Urinary bladder (tissue), 4 donors: ENCODE results near the gene LCE3A. TPM values are rescaled to one million over a fixed set of nuclear protein-coding genes. Genes with fewer than 3 reads are reported as not detected.
"Not testable (repeated sequence)": the region's sequence is repeated elsewhere in the genome, so short reads cannot be mapped to it uniquely, and the experiment has no call there.

Source experiments
- DNase-seq: peaks from one replicate; pipeline ENCODE4 v3.0.0-alpha.2; 2015; ENCODE audit errors: extremely low spot score
- H3K27ac ChIP-seq: one replicate; pipeline ENCODE4 v1.5.1; 2013; ENCODE audit warnings: low read depth, mild to moderate bottlenecking, moderate library complexity
- H3K36me3 ChIP-seq: one replicate; pipeline ENCODE4 v1.6.1; 2013; ENCODE audit warnings: mild to moderate bottlenecking, moderate library complexity; ENCODE audit not compliant: insufficient read depth
- H3K4me1 ChIP-seq: one replicate; pipeline ENCODE4 v1.6.1; 2013; ENCODE audit warnings: mild to moderate bottlenecking, moderate library complexity; ENCODE audit not compliant: insufficient read depth
- H3K4me3 ChIP-seq: one replicate; pipeline ENCODE4 v1.5.1; 2013; ENCODE audit warnings: low read depth, low read length
- WGBS: extraction: QIAGEN DNeasy Blood & Tissue Kit; methylation state at CpG from one replicate; pipeline ENCODE4 v1.1.7; 2013; 5-methylcytosine and 5-hydroxymethylcytosine counted together
- polyA plus RNA-seq: library from polyadenylated mRNA; stranded (reverse); fragments of 200-250 nt; gene quantifications from one replicate; pipeline ENCODE4 v1.2.3, GENCODE V29; 2013
- total RNA-seq: library from RNA; depleted of rRNA; stranded (reverse); fragments of >200 nt; gene quantifications from one replicate; pipeline ENCODE4 v1.2.3, GENCODE V29; 2014
- donor health status: healthy with polysubstance abuse.
- donor health status: healthy.

LCE3A gene
- total RNA-seq = not detected
- polyA plus RNA-seq = not detected

DNA sequence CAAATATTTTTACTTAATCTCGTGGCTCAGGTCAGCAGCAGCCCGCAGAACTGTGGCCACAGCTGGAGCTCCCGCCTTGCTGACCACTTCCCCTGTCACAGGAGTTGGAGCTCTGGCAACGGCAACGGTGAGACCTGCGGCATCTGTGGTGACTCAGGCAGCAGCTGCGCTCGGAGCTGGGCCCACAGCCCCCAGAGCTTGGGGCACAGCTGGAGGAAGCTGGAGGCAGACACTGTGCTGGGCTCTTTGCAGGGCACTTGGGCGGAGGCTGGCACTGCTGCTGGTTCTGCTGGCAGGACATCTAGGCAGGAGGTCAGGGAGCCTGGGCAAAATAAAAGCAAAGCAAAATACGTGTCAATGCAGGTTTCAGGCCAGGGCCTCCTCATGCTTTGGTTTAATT, at the start of gene LCE3A:
Gene LCE3A (minus strand): TSS at position 301 of the 400 bp plus-strand sequence. CDS start 0 bp downstream, at position 301.
- H3K27ac ChIP-seq = no peak within 1 kb of the TSS
- WGBS = 42% methylated on average over 10 of the region's 10 CpGs
- DNase-seq = no peak
- H3K36me3 ChIP-seq = no peaks in the 10 kb centered on the region
- H3K4me3 ChIP-seq = no peak within 1 kb of the TSS
- H3K4me1 ChIP-seq = no peaks in the 10 kb centered on the region

- 84% methylated on average over 5 of the region's 5 CpGs for WGBS
These were observed 44.7 kb upstream of the LCE3A start for GRCh38 chr1:152667648-152668047.

DNA sequence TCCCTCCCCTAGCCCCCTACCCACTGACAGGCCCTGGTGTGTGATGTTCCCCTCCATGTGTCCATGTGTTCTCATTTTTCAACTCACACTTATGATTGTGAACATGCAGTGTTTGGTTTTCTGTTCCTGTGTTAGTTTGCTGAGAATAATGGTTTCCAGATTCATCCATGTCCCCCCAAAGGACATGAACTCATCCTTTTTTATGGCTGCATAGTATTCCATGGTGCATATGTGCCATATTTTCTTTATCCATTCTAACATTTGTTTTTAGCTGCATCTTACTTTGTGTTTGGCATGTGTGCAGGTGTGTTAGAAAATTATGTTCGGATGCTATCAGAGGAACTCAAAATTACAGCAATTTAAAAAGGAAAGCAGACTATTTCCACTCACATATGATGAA, 43.3 kb upstream of the LCE3A start:
- WGBS = 91% methylated on average over 1 of the region's 1 CpG
- not testable (repeated sequence) for H3K36me3 ChIP-seq, H3K4me3 ChIP-seq, H3K27ac ChIP-seq, DNase-seq, H3K4me1 ChIP-seq

More at GRCh38 chr1:152667648-152668047, 44.7 kb upstream of the LCE3A start:
- H3K27ac ChIP-seq = no peak overlapping the region
- H3K36me3 ChIP-seq = no peaks in the 10 kb centered on the region
- no peak overlapping the region for H3K4me3 ChIP-seq
- no peaks in the 10 kb centered on the region for H3K4me1 ChIP-seq
- no peak for DNase-seq

GRCh38 chr1:152663098-152663497, 40.2 kb upstream of the LCE3A start, which contains the start of gene LCE2D:
Gene LCE2D, plus strand, starts transcription at chr1:152663380. Its CDS starts 726 bp downstream, at chr1:152664106.
- Histone ChIP-seq H3K27ac (no peak within 1 kb of the TSS), H3K36me3 (no peaks in the 10 kb centered on the region), H3K4me3 (no peak within 1 kb of the TSS), H3K4me1 (no peaks in the 10 kb centered on the region)
- no peak for DNase-seq
- WGBS = 57% methylated on average over 3 of the region's 3 CpGs

- H3K36me3 ChIP-seq = no peaks in the 10 kb centered on the region
- H3K4me1 ChIP-seq = no peaks in the 10 kb centered on the region
- H3K27ac ChIP-seq = no peak overlapping the region
- 96% methylated on average over 3 of the region's 3 CpGs for WGBS
- DNase-seq = no peak
- H3K4me3 ChIP-seq = no peak overlapping the region
These were observed 35.7 kb upstream of the LCE3A start for GRCh38 chr1:152658649-152659048.

DNA sequence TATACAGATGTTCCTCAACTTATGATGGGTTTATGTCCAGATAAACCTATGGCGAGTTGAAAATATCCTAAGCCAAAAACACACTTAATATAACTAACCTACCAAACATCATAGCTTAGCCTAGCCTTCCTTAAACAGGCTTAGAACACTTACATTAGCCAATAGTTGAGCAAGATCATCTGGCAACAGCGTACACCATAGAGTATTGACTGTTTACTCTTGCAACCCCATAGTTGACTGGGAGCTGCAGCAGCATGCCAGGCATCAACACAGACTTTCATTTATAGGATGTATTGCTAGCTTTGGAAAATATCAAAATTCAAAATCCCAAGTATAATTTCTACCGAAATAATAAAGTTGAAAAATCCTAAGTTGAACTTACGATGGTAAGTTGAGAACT, 34.8 kb upstream of the LCE3A start:
- DNase-seq = no peak
- Histone ChIP-seq H3K27ac (no peak overlapping the region), H3K4me1 (no peaks in the 10 kb centered on the region), H3K36me3 (no peaks in the 10 kb centered on the region), H3K4me3 (no peak overlapping the region)
- WGBS = 81% methylated on average over 4 of the region's 4 CpGs

- Histone ChIP-seq H3K4me1 (no peaks in the 10 kb centered on the region), H3K27ac (no peak overlapping the region), H3K36me3 (no peaks in the 10 kb centered on the region), H3K4me3 (no peak overlapping the region)
- DNase-seq = no peak
- WGBS = 77% methylated on average over 2 of the region's 2 CpGs
These were observed 33.6 kb upstream of the LCE3A start for GRCh38 chr1:152656459-152656858.

GRCh38 chr1:152654110-152654509, 31.2 kb upstream of the LCE3A start:
- Histone ChIP-seq H3K4me1 (no peaks in the 10 kb centered on the region), H3K36me3 (no peaks in the 10 kb centered on the region), H3K27ac (no peak overlapping the region), H3K4me3 (no peak overlapping the region)
- WGBS = 30% methylated on average over 10 of the region's 10 CpGs
- DNase-seq = no peak

GRCh38 chr1:152646656-152647055, 23.8 kb upstream of the LCE3A start:
- Histone ChIP-seq H3K4me3 (no peak overlapping the region), H3K27ac (no peak overlapping the region), H3K4me1 (no peaks in the 10 kb centered on the region), H3K36me3 (no peaks in the 10 kb centered on the region)
- DNase-seq = no peak

DNA sequence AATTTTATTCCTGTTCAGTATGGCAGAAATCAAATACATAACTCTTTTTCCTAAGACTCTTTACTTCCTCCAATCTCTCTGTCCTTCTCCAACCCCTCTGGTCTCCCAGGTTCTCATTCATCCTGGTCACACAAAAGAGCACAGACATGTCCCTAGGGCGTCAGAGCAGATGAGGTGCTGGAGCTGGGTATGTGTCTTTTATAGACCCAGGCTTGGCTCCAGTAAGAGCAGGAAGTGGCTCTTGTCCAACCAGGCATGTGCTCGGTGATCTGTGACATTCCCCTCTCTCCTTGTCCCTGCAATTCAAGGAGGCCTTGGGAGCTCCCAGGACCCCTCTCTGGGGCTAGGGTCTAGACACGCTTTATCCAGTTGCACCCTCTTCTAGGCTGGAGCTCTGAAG, 22.2 kb upstream of the LCE3A start:
- 35% methylated on average over 3 of the region's 3 CpGs for WGBS

GRCh38 chr1:152643945-152644344, 21.0 kb upstream of the LCE3A start:
- no peak overlapping the region for H3K27ac ChIP-seq
- no peak overlapping the region for H3K4me3 ChIP-seq
- WGBS = 62% methylated on average over 3 of the region's 3 CpGs
- H3K36me3 ChIP-seq = no peaks in the 10 kb centered on the region
- no peaks in the 10 kb centered on the region for H3K4me1 ChIP-seq
- DNase-seq = no peak

More for the DNA sequence above, 22.2 kb upstream of the LCE3A start:
- Histone ChIP-seq H3K27ac (no peak overlapping the region), H3K4me1 (no peaks in the 10 kb centered on the region), H3K36me3 (no peaks in the 10 kb centered on the region), H3K4me3 (no peak overlapping the region)
- no peak for DNase-seq

DNA sequence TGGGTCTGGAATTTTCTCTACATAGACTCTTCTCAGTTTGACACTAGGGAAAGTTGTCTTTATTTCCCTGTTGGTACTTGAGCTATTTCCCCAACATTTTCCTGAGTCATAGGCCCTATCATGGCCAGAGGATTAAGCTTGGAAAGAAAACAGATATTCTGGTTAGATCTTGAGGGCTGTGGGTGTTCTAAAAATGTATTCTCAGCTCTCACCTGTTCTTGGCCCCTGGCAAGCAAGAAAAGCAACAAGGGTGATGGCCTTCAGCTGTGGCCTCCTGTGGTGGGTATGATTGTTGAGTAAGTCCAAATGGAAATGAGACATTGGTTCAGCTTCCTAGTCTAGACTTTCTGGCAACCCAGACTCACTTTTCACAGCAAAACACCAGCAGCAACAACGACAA, 17.4 kb upstream of the LCE3A start:
- Histone ChIP-seq H3K36me3 (no peaks in the 10 kb centered on the region), H3K4me1 (no peaks in the 10 kb centered on the region), H3K27ac (no peak overlapping the region), H3K4me3 (no peak overlapping the region)
- DNase-seq = no peak
- 63% methylated on average over 1 of the region's 1 CpG for WGBS

GRCh38 chr1:152630596-152630995, 7.7 kb upstream of the LCE3A start:
- no peak for DNase-seq
- H3K27ac ChIP-seq = no peak overlapping the region
- no peaks in the 10 kb centered on the region for H3K4me1 ChIP-seq
- 89% methylated on average over 3 of the region's 3 CpGs for WGBS
- H3K36me3 ChIP-seq = no peaks in the 10 kb centered on the region
- H3K4me3 ChIP-seq = no peak overlapping the region

DNA sequence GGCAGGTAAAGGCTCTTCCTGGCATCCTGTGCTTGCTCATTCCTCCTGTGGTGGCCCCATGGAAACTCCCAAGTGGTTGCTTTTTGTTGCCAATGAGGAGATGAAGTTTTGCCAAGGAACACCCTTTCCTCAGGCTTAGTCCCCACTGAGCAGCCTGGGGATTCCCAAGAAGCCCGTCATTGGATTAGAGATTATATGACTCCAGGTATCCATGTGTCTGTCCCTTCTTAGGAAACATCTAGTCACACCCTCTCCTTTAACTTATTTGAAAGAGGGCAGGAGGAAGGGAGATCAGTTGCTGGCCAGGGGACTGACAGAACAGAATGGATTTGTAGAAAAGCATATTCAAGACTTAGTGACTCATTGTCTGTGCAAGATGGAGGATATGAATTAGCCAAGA, 3.8 kb upstream of the LCE3A start:
- 74% methylated on average over 1 of the region's 1 CpG for WGBS
- H3K4me1 ChIP-seq = no peaks in the 10 kb centered on the region
- no peak overlapping the region for H3K27ac ChIP-seq
- DNase-seq = no peak
- no peaks in the 10 kb centered on the region for H3K36me3 ChIP-seq
- no peak overlapping the region for H3K4me3 ChIP-seq

DNA sequence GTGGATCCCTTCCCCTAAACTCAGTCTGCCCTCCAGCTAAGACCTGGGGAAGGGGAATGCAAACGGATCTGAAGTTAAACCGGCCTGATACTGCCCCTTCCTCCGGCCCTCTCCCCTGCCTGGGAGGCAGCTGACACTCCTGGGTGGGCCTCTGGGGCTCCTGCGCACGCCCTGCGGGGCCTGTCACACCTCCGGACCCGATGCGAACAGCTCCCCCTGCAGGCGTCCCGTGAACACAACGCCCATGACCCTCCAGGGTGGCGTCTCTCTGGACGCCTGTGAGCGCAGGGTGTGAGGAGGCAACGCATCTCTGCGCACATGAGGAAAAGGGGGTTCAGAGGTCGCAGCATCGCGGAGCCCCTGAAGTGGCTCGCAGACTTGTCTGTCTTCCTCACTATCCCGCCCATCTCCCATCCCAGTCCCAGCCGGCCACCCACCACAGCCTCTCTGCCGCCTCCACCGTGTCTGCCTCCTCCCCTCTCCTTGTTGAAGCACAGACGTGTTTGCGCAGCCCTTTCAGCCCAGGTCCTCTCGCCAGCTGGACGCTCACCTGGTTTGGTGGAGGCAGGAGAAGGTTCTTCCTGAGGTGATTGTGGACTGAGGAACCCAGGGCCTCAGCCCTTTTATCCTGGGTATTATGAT, 421 bp upstream of the LCE3A start:
- DNase-seq = no peak
- Histone ChIP-seq H3K4me3 (no peak overlapping the region), H3K27ac (no peak overlapping the region), H3K4me1 (no peaks in the 10 kb centered on the region), H3K36me3 (no peaks in the 10 kb centered on the region)
- WGBS = 15% methylated on average over 29 of the region's 29 CpGs
